Left cardiac atrium (tissue), 4 donors: ENCODE results near the gene CD93. TPM values are rescaled to one million over a fixed set of nuclear protein-coding genes. Genes with fewer than 3 reads are reported as not detected.

Experiments used
- ATAC-seq, 2 donors: fragments of 200-7000 bp; cut with Tn5 transposase; one replicate each; pipeline ENCODE4 v1.9.1; 2020; ENCODE audit warnings: mild to moderate bottlenecking in 2 of 2, moderate library complexity in 2 of 2
- DNase-seq: peaks from one replicate; pipeline ENCODE4 v3.0.0-alpha.2; 2020
- intact Hi-C, 2 donors: fragments of 100-400 bp; cut with DNase I; formaldehyde crosslinking; loops; one replicate each; pipeline versions ENCODE4 v1.14.1 to v1.15.1; 2022 to 2023
- total RNA-seq, 2 donors: library from RNA; stranded (reverse); fragmentation: NEBNext Ultra II Directional; extraction: Animal tissue kit (Norgen Biotek cat#: 25700); gene quantifications; one replicate each; pipeline ENCODE4 v1.2.1, GENCODE V29; 2021
- donor health status: DM: no; HTN: yes; CAD: no.
- donor health status: DM: no; HTN: yes; CAD: no; lungs with severe emphysema.
- donor health status: DM: yes; HTN: yes; CAD: no.
- donor health status: Dilated cardiomyopathy.

CD93 gene
- total RNA-seq, 2 donors from 2014 or later, result 46.3 to 102 TPM

- DNase-seq (peak; percentile 79), ATAC-seq (peak; percentile 27 to 51)
- intact Hi-C loops, result loop anchor here in 1 of 2 donors (5.0 to 10.0 kb wide), 2 partner anchors 182 to 295 kb away; no protein-coding TSS in a partner anchor
Observed at GRCh38 chr20:23050076-23050838, 35.9 kb downstream of the CD93 start.

GRCh38 chr20:23049201-23050075 lies 36.7 kb downstream of the CD93 start, which contains the start of gene THBD:
Gene THBD (minus strand): TSS chr20:23049672. CDS start chr20:23049504, 168 bp downstream.
- DNase-seq (peak; percentile 93), ATAC-seq (peak; percentile 56 to 82)
- intact Hi-C loops, result loop anchor here in 1 of 2 donors (5.0 to 10.0 kb wide), 4 partner anchors 183 to 355 kb away; no protein-coding TSS in a partner anchor

GRCh38 chr20:23048283-23049200 lies 37.6 kb downstream of the CD93 start:
- peak; percentile 32 to 40 for ATAC-seq
- DNase-seq, result peak; percentile 70
- intact Hi-C loops, result loop anchor here in 1 of 2 donors (10.0 kb wide), 2 partner anchors 184 to 354 kb away; no protein-coding TSS in a partner anchor

DNA sequence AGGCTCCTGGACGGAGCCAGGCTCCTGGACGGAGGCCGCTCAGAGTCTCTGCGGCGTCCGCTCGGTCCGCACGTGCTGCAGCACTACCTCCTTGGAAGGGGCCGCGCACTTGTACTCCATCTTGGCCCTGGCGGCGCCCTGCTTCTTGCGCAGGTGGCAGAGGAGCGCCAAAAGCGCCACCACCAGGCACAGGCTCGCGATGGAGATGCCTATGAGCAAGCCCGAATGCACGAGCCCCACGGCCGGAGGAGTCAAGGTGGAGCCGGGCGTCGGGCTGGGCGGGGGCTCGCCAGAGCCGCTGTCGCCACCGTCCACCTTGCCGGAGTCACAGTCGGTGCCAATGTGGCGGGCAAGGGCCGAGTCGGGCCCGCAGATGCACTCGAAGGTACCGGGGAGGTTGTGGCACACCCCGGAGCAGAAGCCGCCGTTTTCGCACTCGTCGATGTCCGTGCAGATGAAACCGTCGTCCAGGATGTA lies 38.3 kb downstream of the CD93 start:
- ATAC-seq (no peak), DNase-seq (peak; percentile 50)
- intact Hi-C loops, result loop anchor here in 1 of 2 donors (10.0 kb wide), 2 partner anchors 183 to 353 kb away; no protein-coding TSS in a partner anchor

- intact Hi-C loops, result loop anchor here in 1 of 2 donors (10.0 kb wide), 2 partner anchors 182 to 352 kb away; no protein-coding TSS in a partner anchor
- DNase-seq (no peak), ATAC-seq (no peak)
Observed at GRCh38 chr20:23047001-23047737, 39.0 kb downstream of the CD93 start.

DNA sequence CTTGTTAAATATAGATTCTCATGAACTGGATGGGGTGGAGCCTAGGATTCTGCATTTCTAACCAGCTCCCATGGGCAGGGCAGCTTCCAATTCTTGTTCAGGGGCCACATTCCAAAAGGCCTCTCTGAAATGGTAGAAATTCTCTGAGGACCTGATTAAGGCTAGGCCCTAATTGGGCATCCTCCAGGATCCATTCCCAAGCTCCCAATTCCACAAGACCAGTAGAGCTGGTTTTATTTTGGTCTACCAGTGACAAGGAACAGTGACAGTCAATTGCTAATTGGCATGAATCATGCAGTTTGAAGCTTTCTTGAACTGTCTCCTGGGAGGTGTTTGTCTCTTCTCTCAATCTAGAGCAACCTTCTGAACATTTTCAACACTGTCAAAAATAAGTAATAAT lies 39.7 kb downstream of the CD93 start:
- intact Hi-C loops, result loop anchor here in 1 of 2 donors (10.0 kb wide), 2 partner anchors 182 to 352 kb away; no protein-coding TSS in a partner anchor
- ATAC-seq, result no peak
- no peak for DNase-seq

GRCh38 chr20:23043376-23043775 lies 42.7 kb downstream of the CD93 start:
- intact Hi-C loops, result loop anchor here in 1 of 2 donors (10.0 kb wide), 2 partner anchors 179 to 349 kb away; no protein-coding TSS in a partner anchor
- no peak for DNase-seq
- no peak for ATAC-seq

DNA sequence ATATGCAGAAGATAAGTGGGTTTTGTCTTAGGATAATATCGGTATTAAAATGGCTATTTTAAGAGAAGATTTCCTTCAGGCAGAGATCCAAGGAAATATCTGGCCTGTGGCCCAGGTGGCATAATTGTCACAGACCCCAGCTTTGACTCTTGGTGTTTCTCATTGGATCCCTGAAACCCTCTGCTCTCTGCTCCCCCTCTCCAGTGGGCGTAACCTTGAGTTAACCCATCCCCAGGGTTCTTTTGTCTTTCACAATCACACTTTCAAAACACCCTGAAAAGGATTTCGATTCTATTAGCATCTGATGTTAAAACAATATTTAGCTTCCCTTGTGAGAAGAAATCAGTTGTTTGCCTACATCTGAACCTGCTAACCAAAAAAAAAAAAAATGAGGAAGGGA lies 43.9 kb downstream of the CD93 start:
- intact Hi-C loops, result loop anchor here in 1 of 2 donors (10.0 kb wide), 2 partner anchors 177 to 347 kb away; no protein-coding TSS in a partner anchor
- ATAC-seq (no peak), DNase-seq (no peak)

GRCh38 chr20:23039885-23040508 lies 46.1 kb downstream of the CD93 start:
- no peak for ATAC-seq
- no peak for DNase-seq
- intact Hi-C loops, result loop anchor here in 1 of 2 donors (10.0 kb wide), 2 partner anchors 175 to 345 kb away; no protein-coding TSS in a partner anchor

DNA sequence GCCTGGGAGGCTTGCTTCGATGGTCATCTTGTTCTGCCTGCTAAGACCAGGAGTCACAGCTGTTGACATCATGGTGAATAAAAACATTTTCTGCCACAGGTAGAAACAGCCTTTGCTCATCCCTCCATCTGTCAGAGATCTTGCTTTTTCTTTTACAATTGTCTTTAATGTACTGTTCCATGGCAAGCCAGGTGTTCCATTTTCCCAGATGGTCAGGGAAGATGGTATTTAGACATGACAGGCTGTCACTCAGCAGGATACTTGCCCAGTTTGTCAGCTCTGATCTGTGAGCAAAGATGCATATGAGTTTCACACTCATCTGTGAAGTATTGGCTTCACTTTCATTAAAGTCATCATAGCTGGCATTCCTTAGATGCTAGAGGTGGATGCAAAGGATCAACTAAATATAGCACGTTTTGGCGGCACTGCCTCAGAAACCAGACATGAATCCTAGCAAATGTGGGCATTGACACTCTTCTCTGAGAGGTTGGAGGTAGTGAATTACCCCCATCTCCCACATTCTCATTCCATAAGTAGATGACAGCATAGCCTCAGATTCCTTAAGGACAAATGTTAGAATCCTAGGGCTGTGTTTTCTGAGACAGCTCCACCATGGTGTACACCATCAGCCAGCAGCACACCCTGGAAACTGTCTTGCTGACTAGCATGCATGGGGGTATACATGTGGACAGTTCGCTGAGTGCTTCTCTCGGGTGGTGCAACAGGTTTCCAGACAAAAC lies 46.8 kb downstream of the CD93 start:
- DNase-seq (no peak), ATAC-seq (no peak)
- intact Hi-C loops, result no loop called here

- no peak for ATAC-seq
- DNase-seq, result no peak
- intact Hi-C loops, result no loop called here
Observed at GRCh38 chr20:23037017-23037481, 49.1 kb downstream of the CD93 start.

DNA sequence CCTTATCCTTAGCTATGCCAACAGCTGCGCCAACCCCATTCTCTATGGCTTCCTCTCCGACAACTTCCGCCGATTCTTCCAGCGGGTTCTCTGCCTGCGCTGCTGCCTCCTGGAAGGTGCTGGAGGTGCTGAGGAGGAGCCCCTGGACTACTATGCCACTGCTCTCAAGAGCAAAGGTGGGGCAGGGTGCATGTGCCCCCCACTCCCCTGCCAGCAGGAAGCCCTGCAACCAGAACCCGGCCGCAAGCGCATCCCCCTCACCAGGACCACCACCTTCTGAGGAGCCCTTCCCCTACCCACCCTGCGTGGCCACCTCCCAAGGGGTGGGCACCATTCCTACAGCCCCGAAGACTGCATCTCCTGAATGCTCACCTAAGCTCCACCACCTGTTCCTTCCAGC lies 49.8 kb downstream of the CD93 start:
- intact Hi-C loops, result no loop called here
- DNase-seq (no peak), ATAC-seq (no peak)

GRCh38 chr20:23035731-23036130 lies 50.4 kb downstream of the CD93 start:
- intact Hi-C loops, result no loop called here

GRCh38 chr20:23034721-23035671 lies 51.1 kb downstream of the CD93 start, which contains the start of gene SSTR4:
Gene SSTR4 (plus strand): TSS chr20:23035312. CDS start chr20:23035484, 172 bp downstream.
- ATAC-seq (peak; percentile 53 to 56), DNase-seq (no peak)
- intact Hi-C loops, result no loop called here

More at GRCh38 chr20:23035731-23036130, 50.4 kb downstream of the CD93 start:
- no peak for DNase-seq
- no peak for ATAC-seq

DNA sequence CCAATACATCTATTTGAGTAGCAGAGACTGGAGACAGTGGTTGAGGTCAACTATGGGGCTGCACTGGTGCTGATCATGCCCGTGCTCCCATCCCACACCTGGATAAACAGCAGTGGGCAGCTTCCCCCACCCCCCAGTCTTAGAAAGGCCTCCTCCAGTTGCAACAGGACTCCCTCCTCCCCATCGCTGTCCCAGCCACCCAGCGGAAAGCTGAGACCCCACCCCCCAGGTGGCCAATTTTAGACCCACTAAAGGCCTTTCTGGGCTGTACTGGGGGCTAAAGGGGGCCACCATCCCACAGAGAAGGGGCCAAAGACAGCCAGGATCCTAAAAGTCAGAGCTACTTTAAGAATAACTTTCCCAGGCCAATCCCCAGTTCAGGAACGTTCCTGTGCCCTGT lies 52.2 kb downstream of the CD93 start:
- intact Hi-C loops, result no loop called here
- ATAC-seq (no peak), DNase-seq (no peak)
